Measurements from ENCODE around the gene LRRC4B.

LRRC4B gene

GRCh38 chr19:50482271-50482855 is 85.9 kb downstream of the LRRC4B start:
- Histone ChIP-seq H3K9me3 (ENCODE audit: control extremely low read depth in 1 of 5, control insufficient read depth in 4 of 5, insufficient read depth in 2 of 5, low read depth in 1 of 5, low read length in 4 of 5) (peaks cover 0 to 17% (median 3%) of the 10 kb centered on the region in 5 experiments), H3K4me1 (ENCODE audit: control extremely low read depth in 1 of 4, control insufficient read depth in 4 of 4, insufficient read depth in 4 of 4, low read length in 3 of 4) (peaks cover 0 to 8% (median 5%) of the 10 kb centered on the region in 4 experiments), H3K36me3 (ENCODE audit: control insufficient read depth in 4 of 4, insufficient read depth in 4 of 4, low read length in 3 of 4) (peaks cover 5 to 59% (median 44%) of the 10 kb centered on the region in 4 experiments), H3K4me3 (ENCODE audit: control insufficient read depth in 1 of 7, extremely low read depth in 1 of 7, insufficient read depth in 4 of 7, low read depth in 2 of 7, low read length in 6 of 7) (no peak overlapping the region), H3K27ac (ENCODE audit: insufficient read depth in 1 of 2, low read depth in 1 of 2, low read length in 2 of 2, poor library complexity in 1 of 2, severe bottlenecking in 2 of 2) (no peak overlapping the region), H3K27me3 (replicated peaks in 2 of 5; ENCODE audit: control insufficient read depth in 4 of 5, insufficient read depth in 5 of 5, low read length in 4 of 5) (no peaks in the 10 kb centered on the region)
- WGBS (ENCODE audit: insufficient coverage) = 84% methylated on average over 12 of the region's 16 CpGs
- CTCF ChIA-PET = no interaction called here
- DNase-seq = no peak
- POLR2A ChIA-PET = no interaction called here

- no peak for DNase-seq
- Histone ChIP-seq H3K36me3 (ENCODE audit: control insufficient read depth in 4 of 4, insufficient read depth in 4 of 4, low read length in 3 of 4) (peaks cover 5 to 59% (median 44%) of the 10 kb centered on the region in 4 experiments), H3K4me1 (ENCODE audit: control extremely low read depth in 1 of 4, control insufficient read depth in 4 of 4, insufficient read depth in 4 of 4, low read length in 3 of 4) (peaks cover 0 to 16% (median 10%) of the 10 kb centered on the region in 4 experiments), H3K27ac (ENCODE audit: insufficient read depth in 1 of 2, low read depth in 1 of 2, low read length in 2 of 2, poor library complexity in 1 of 2, severe bottlenecking in 2 of 2) (no peak overlapping the region), H3K4me3 (ENCODE audit: control insufficient read depth in 1 of 7, extremely low read depth in 1 of 7, insufficient read depth in 4 of 7, low read depth in 2 of 7, low read length in 6 of 7) (no peak overlapping the region), H3K27me3 (replicated peaks in 2 of 5; ENCODE audit: control insufficient read depth in 4 of 5, insufficient read depth in 5 of 5, low read length in 4 of 5) (no peaks in the 10 kb centered on the region), H3K9me3 (ENCODE audit: control extremely low read depth in 1 of 5, control insufficient read depth in 4 of 5, insufficient read depth in 2 of 5, low read depth in 1 of 5, low read length in 4 of 5) (peaks cover 0 to 13% (median 2%) of the 10 kb centered on the region in 5 experiments)
- ChIA-PET POLR2A (interaction anchor here (0.6 kb wide), 1 partner anchor 462 kb away, joined by 3 read pairs; no protein-coding TSS in a partner anchor), CTCF (no interaction called here)
- WGBS (ENCODE audit: insufficient coverage) = 95% methylated on average over 22 of the region's 27 CpGs
Observed at GRCh38 chr19:50481351-50482149, 86.7 kb downstream of the LRRC4B start.

- WGBS (ENCODE audit: insufficient coverage) = 91% methylated on average over 23 of the region's 37 CpGs
- Histone ChIP-seq H3K27me3 (replicated peaks in 2 of 5; ENCODE audit: control insufficient read depth in 4 of 5, insufficient read depth in 5 of 5, low read length in 4 of 5) (no peaks in the 10 kb centered on the region), H3K27ac (ENCODE audit: insufficient read depth in 1 of 2, low read depth in 1 of 2, low read length in 2 of 2, poor library complexity in 1 of 2, severe bottlenecking in 2 of 2) (no peak overlapping the region), H3K4me3 (ENCODE audit: control insufficient read depth in 1 of 7, extremely low read depth in 1 of 7, insufficient read depth in 4 of 7, low read depth in 2 of 7, low read length in 6 of 7) (no peak overlapping the region), H3K36me3 (ENCODE audit: control insufficient read depth in 4 of 4, insufficient read depth in 4 of 4, low read length in 3 of 4) (peaks cover 5 to 59% (median 44%) of the 10 kb centered on the region in 4 experiments), H3K4me1 (ENCODE audit: control extremely low read depth in 1 of 4, control insufficient read depth in 4 of 4, insufficient read depth in 4 of 4, low read length in 3 of 4) (peaks cover 0 to 16% (median 11%) of the 10 kb centered on the region in 4 experiments), H3K9me3 (ENCODE audit: control extremely low read depth in 1 of 5, control insufficient read depth in 4 of 5, insufficient read depth in 2 of 5, low read depth in 1 of 5, low read length in 4 of 5) (peaks cover 0 to 7% (median 0%) of the 10 kb centered on the region in 5 experiments)
- POLR2A ChIA-PET = interaction anchor here (0.6 kb wide), 1 partner anchor 461 kb away, joined by 3 read pairs; no protein-coding TSS in a partner anchor
- CTCF ChIA-PET = interaction anchor here (0.7 kb wide), 1 partner anchor 551 kb away, joined by 3 read pairs; no protein-coding TSS in a partner anchor
- no peak for DNase-seq
Observed at GRCh38 chr19:50480281-50481111, 87.7 kb downstream of the LRRC4B start.

GRCh38 chr19:50479761-50480251 is 88.4 kb downstream of the LRRC4B start:
- Histone ChIP-seq H3K27me3 (replicated peaks in 2 of 5; ENCODE audit: control insufficient read depth in 4 of 5, insufficient read depth in 5 of 5, low read length in 4 of 5) (no peaks in the 10 kb centered on the region), H3K9me3 (ENCODE audit: control extremely low read depth in 1 of 5, control insufficient read depth in 4 of 5, insufficient read depth in 2 of 5, low read depth in 1 of 5, low read length in 4 of 5) (peaks cover 0 to 7% (median 0%) of the 10 kb centered on the region in 5 experiments), H3K4me1 (ENCODE audit: control extremely low read depth in 1 of 4, control insufficient read depth in 4 of 4, insufficient read depth in 4 of 4, low read length in 3 of 4) (peaks cover 0 to 16% (median 11%) of the 10 kb centered on the region in 4 experiments), H3K36me3 (ENCODE audit: control insufficient read depth in 4 of 4, insufficient read depth in 4 of 4, low read length in 3 of 4) (peaks cover 5 to 55% (median 44%) of the 10 kb centered on the region in 4 experiments), H3K4me3 (ENCODE audit: control insufficient read depth in 1 of 7, extremely low read depth in 1 of 7, insufficient read depth in 4 of 7, low read depth in 2 of 7, low read length in 6 of 7) (no peak overlapping the region), H3K27ac (ENCODE audit: insufficient read depth in 1 of 2, low read depth in 1 of 2, low read length in 2 of 2, poor library complexity in 1 of 2, severe bottlenecking in 2 of 2) (no peak overlapping the region)
- 97% methylated on average over 12 of the region's 16 CpGs for WGBS (ENCODE audit: insufficient coverage)
- DNase-seq = no peak
- POLR2A ChIA-PET = no interaction called here
- CTCF ChIA-PET = interaction anchor here (0.7 to 1.7 kb wide), 3 partner anchors 19 to 550 kb away, joined by 3 to 5 read pairs (median 5); no protein-coding TSS in a partner anchor

GRCh38 chr19:50478901-50479715 is 89.1 kb downstream of the LRRC4B start:
- H3K4me1 ChIP-seq (ENCODE audit: control extremely low read depth in 1 of 4, control insufficient read depth in 4 of 4, insufficient read depth in 4 of 4, low read length in 3 of 4) = peaks cover 0 to 16% (median 11%) of the 10 kb centered on the region in 4 experiments
- POLR2A ChIA-PET = no interaction called here
- CTCF ChIA-PET = interaction anchor here (1.1 to 1.7 kb wide), 4 partner anchors 19 to 108 kb away, joined by 3 to 5 read pairs (median 4); no protein-coding TSS in a partner anchor
- peak; percentile 36 to 59 (median 50) for DNase-seq
- no peak overlapping the region for H3K27ac ChIP-seq (ENCODE audit: insufficient read depth in 1 of 2, low read depth in 1 of 2, low read length in 2 of 2, poor library complexity in 1 of 2, severe bottlenecking in 2 of 2)
- H3K36me3 ChIP-seq (ENCODE audit: control insufficient read depth in 4 of 4, insufficient read depth in 4 of 4, low read length in 3 of 4) = peaks cover 5 to 53% (median 42%) of the 10 kb centered on the region in 4 experiments
- 92% methylated on average over 10 of the region's 19 CpGs for WGBS (ENCODE audit: insufficient coverage)
- H3K4me3 ChIP-seq (ENCODE audit: control insufficient read depth in 1 of 7, extremely low read depth in 1 of 7, insufficient read depth in 4 of 7, low read depth in 2 of 7, low read length in 6 of 7) = no peak overlapping the region
- H3K9me3 ChIP-seq (ENCODE audit: control extremely low read depth in 1 of 5, control insufficient read depth in 4 of 5, insufficient read depth in 2 of 5, low read depth in 1 of 5, low read length in 4 of 5) = peaks cover 0 to 7% (median 0%) of the 10 kb centered on the region in 5 experiments
- H3K27me3 ChIP-seq (replicated peaks in 2 of 5; ENCODE audit: control insufficient read depth in 4 of 5, insufficient read depth in 5 of 5, low read length in 4 of 5) = no peaks in the 10 kb centered on the region

All from common myeloid progenitor, CD34-positive (primary cell).